ENCODE measurements around the gene RABGAP1L.

The RABGAP1L gene

GRCh38 chr1:174912264-174912663 is 752.9 kb downstream of the RABGAP1L start:
- no peak for DNase-seq

DNA sequence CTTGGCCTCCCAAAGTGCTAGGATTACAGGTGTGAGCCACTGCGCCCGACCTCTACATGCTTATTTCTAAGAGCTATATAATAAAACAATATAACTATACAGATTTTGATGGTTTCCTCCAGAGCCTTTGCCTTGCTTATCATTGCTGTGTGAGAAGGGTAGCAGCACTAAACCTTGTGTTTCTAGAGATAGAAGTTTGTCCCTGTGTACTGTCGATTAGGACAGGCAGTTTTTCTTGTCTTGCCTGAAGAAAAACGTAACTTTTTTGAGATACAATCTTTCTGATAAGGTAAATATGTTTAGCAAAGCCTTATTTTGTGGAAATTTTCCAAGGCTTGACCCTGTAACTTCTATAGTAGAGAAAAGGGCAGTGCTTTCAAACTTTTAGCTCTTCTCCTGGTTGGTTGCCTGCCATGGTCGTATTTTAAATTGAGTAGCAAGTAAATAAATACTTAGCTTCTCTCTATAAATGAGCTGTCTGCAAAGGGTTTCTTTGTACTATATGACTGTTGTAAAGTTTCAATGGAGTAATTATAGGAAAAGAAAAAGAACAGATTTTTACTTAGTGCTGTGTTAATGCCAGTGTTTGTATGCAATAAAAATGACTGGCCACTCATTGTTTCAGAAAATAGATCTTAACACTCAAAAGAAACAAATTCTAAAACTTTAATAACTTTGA is 754.0 kb downstream of the RABGAP1L start:
- DNase-seq: no peak

GRCh38 chr1:174914991-174915390 is 755.7 kb downstream of the RABGAP1L start:
- no peak for DNase-seq

DNA sequence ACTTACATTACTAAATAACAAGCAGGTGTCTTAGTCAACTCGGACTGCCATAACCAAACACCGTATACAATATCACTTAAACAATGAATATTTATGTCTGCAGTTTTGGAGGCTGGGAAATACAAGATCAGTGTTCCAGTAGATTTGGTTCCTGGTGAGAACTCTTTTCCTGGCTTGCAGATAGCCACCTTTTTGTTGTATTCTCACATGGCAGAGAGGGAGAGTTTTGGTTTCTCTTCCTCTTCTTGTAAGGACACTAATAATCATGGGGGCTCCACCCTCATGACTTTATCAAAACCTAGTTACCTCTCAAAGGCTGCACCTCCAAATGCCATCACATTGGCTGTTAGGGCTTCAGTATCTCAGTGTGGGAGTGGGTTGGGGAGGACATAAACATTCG is 757.5 kb downstream of the RABGAP1L start:
- no peak for DNase-seq

DNA sequence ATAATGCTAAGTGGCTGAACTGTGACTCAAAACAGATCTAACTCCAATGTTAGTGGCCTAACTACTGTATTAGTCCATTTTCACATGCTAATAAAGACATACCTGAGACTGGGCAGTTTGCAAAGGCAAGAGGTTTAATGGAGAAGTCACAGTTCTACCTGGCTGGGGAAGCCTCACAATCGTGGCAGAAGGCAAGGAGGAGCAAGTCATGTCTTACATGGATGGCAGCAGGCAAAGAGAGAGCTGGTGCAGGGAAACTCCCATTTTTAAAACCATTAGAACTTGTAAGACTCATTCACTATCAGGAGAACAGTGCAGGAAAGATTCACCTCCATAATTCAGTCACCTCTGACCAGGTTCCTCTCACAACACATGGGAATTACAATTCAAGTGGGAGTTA is 760.8 kb downstream of the RABGAP1L start:
- no peak for DNase-seq

DNA sequence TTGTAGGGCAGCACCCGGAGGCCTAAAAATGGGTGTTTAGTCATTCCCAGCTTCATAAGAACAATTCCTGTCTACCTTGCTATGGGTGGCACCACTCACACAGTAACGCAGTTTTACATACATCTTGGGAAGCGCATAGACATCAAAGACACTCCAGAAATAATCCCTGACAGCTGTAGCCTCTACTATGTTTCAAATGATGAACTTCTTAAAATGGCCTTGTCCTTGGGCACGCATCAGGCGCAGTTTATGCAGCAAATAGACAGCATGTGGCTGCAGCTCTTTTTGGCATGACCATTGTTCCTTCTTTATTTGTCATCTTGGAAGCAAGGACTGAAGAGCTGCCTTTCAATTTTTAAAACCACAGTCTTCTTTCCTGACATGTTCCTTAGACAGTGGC is 762.8 kb downstream of the RABGAP1L start:
- no peak for DNase-seq

DNA sequence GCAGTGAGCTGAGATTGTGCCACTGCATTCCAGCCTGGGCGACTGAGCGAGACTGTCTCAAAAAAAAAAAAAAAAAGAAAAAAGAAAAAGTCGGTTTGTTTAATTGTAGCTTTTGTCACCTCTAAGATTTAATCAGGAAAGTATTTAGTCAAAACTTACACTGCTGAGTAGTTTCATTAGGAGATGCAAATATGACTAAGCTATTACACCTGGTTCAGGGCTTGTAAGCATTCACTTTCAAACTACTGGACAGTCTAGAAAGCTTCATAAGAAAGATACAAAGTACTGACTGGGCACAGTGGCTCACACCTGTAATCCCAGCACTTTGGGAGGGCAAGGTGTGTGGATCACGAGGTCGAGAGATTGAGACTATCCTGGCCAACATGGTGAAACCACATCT is 764.5 kb downstream of the RABGAP1L start:
- no peak for DNase-seq

DNA sequence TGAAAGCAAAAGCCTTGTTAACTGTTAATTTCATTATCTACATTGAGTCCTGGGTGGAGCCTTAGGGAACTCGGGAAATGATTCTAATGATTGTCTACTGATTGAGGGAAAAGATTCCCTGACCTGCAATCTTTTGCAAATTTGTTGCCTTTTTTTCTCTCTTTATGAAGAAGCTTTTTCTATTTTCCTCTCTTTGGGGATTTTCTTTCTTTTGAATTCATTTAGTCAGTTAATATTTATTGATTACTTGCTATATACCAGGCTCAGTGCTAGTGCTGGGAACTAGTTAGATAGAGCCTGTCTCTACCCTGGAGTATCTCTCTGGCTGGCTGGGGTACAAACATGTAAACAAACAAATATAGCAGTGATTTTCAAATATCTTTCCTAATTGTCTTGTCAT is 769.2 kb downstream of the RABGAP1L start:
- no peak for DNase-seq

GRCh38 chr1:174931214-174931613 is 771.9 kb downstream of the RABGAP1L start:
- DNase-seq: no peak

DNA sequence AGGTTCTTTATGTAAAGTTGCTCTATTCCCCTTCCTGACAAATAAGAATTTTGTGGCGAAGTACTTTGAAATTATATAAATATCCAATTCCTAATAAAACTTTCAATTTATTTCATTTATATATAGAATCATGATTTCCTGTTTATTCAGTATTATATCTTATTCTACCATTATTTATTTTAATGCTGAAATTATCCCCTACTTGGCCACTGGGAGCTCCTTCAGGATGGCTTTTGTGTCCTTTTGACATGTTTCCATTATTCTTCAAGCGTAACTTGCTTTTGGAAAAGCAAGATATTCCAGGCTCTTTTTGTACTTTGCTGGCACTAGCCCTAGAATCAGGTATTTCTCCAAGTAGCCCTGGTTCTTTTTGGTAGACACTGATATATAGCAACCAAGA is 773.3 kb downstream of the RABGAP1L start:
- DNase-seq: no peak

DNA sequence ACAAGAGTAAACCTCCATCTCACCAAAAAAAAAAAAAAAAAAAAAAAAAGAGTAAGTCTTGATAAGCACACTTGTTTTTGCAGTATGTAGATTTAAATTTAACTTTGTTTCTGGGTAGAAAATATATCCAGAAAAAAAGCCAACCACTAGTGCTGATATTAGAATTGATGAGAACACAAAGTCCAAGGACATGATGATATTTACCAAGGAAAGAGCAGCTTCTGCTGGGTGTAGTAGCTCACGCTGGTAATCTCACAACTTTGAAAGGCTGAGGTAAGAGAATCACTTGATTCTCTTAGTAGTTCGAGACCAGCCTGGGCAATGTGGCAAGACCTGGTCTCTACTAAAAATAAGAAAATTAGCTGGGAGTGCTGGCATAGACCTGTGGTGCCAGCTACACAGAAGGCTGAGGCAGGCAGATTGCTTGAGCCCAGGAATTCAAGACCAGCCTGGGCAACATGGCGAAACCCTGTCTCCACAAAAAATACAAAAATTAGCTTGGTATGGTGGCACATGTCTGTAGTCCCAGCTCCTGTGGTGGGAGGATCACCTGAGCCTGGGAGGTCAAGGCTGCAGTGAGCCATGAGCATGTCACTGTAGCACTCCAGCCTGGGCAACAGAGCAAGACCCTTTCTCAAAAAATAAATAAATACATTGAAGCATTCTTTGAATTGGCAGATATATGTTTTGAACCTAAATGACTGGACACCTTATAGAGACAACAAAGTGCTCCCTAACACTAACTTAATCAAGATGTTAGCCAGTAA is 776.8 kb downstream of the RABGAP1L start:
- no peak for DNase-seq

- DNase-seq: no peak
These were observed 779.1 kb downstream of the RABGAP1L start for GRCh38 chr1:174938281-174939007.

GRCh38 chr1:174939775-174940545 is 780.6 kb downstream of the RABGAP1L start:
- DNase-seq: no peak

DNA sequence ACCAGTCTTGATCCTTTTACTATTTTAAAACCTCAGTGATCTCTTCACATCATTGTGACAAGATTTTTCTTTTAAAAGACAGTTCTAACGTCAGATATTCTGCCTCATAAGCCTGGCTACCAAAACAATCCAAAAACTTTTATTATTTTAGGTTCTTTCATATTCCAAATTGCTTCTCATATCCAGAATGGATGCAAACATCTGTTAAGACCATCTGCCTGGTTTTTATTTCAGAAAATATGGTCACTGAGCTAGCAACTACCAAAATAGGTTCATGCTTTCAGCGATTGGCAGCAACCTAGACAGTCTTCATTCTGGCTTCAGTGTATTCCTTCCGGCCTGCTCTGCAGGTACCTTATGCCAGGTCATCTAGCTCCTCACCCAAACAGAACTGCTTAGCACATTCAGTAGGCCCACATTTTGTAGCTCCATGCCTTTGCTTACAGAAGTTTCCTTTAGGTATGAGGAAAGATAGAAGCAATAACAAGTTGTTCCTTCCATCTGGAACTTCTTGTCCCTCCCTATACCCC is 781.4 kb downstream of the RABGAP1L start:
- DNase-seq: no peak

DNA sequence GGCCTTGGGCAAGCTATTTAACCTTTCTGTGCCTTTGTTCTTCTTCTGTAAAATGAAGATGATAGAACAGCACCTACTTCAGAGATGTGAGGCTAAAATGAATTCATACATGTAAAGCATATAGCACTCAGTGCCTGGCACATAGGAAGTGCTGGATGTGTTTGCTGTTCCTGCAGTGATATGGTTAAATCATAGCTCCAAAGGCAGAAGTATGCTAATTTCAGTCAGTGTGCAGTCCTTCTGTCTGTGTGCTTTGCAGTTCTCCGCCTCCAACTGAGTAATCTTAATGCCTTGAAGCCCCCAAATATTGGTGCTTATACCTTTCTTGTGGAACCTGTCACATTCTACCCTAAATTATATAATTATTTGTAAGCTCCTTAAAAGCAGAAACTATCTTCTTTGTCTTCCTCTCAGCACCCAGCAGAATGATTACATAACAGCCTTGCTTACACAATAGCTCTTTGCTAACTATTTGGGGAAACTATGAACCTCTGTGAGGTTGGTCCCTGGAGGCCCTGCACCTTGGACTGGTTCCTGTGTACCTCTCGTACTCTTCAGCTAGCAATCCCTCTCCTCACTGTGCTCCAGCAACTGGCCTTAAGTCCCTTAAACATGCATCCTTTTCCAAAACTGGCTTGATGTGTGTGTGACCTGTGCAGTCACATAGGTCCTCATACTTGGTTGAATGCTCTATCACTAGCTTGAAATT is 783.4 kb downstream of the RABGAP1L start:
- no peak for DNase-seq

- no peak for DNase-seq
These were observed 786.7 kb downstream of the RABGAP1L start for GRCh38 chr1:174946031-174946430.

- no peak for DNase-seq
These were observed 789.7 kb downstream of the RABGAP1L start for GRCh38 chr1:174949061-174949460.

DNA sequence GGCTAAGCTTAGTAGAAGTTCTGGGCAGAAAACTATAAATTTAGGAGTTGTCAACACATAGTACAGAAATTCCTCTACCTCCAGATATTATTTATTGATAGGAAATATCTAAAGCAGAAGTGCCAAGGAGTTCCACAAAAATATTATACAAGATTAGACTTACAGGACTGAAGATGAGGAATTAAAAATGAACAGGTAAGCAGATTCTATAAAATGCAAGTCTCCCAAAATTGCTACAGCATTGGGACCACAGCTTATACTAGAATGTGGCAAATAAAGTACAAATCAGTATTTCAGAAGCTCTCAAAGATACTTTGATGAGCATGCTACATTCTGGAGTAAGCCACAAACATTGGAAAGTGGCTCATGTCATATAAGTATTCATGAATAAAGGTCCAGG is 790.3 kb downstream of the RABGAP1L start:
- no peak for DNase-seq

GRCh38 chr1:174953285-174954072 is 794.2 kb downstream of the RABGAP1L start:
- peak; percentile 10 for DNase-seq

GRCh38 chr1:174954073-174954460 is 794.7 kb downstream of the RABGAP1L start:
- DNase-seq: peak; percentile 91

All from NCI-H774 (cell line).